ENCODE results near the gene TOP3A.

The TOP3A gene

DNA sequence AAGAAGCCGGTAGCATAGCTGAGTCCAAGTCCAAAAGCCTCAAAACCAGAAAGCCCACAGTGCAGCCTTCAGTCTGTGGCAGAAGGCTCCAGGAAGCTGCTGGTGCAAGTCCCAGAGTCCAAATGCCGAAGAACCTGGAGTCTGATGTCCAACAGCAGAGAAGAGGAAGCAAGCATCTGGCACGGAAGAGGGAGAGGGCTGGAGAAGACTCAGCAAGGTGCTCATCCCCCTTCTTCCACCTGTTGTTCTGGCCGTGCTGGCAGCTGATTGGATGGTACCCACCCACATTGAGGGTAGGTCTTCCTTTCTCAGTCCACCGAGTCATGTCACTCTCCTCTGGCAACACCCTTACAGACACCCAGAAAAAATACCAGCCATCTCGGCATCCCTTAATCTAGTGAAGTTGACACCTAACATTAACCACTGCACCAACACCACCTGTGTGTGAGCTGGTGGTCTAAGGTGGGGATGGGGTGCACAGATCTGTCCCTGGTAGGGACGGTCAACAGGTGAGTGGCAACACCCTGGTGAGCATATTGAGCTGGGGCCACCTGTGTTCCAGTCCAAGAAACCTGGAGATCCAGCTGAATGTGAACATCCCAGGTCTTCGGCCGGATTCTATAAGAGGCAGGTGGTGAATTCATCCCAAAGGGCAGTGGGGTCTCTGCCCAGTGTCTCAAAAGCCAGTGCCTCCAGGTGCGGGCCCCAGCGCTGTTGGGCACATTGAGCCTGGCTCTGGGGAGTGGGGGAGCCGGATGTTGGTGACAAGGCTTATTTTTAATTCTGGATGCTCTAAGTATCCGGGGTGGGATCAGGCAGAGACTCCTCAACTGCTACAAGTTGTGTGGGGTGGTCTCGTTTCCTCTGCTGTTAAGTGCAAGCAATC lies 44.5 kb downstream of the TOP3A start:
- H3K4me3 ChIP-seq (ENCODE audit: low read depth, low read length) = no peak overlapping the region
- H3K4me1 ChIP-seq (ENCODE audit: control insufficient read depth, insufficient read depth, low read length) = 0 out of 2 replicates have a peak, but pooled peaks cover 4% of the 10 kb centered on the region
- H3K27me3 ChIP-seq (ENCODE audit: control insufficient read depth, insufficient read depth, low read length) = no peaks in the 10 kb centered on the region
- no peaks in the 10 kb centered on the region for H3K9me3 ChIP-seq (ENCODE audit: control insufficient read depth, insufficient read depth, low read length)
- H3K36me3 ChIP-seq (ENCODE audit: control insufficient read depth, insufficient read depth, low read length) = peaks cover 36% of the 10 kb centered on the region
- H3K9ac ChIP-seq (ENCODE audit: low read depth, low read length) = no peak overlapping the region
- no peak overlapping the region for H3K27ac ChIP-seq (ENCODE audit: low read depth, low read length)

DNA sequence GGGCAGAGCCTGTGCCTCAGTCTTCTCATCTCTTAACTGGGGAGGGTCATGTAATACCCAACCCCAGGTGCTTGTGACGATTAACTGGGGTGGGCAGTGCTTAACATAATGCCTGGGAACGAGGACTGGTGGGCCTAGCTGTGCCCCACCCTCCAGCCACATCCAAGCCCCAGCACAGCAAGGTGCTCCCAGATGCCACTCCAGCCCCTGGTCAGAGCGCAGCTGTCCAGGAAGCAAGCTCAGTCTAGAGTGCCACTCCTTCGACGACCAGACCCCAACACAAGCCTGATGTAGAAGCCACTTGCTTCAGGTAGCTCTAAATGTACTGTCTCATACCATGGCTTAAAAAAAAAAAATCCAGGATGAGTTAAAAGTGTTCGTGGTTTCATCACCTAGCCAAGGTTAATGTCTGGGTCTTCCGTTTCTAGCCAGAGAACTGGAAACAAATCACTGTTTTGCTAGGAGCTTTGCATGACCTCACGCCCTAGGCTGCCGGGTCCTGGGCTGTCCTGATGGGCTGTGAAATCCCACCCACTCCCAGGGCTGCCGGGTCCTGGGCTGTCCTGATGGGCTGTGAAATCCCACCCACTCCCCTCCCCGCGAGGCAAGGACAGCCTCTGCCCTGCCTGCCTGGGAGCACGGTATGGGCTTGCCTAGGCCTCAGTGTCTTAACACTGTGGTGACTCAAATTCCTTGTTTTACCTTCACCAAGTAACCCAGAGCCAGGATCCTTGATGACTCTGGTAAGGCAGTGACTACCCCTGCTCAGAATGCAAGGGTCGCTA lies 46.7 kb downstream of the TOP3A start:
- H3K9ac ChIP-seq (ENCODE audit: low read depth, low read length) = 0 out of 2 replicates have a peak overlapping the region, but pooled peaks have one; percentile 13
- peak overlapping the region; percentile 55 for H3K27ac ChIP-seq (ENCODE audit: low read depth, low read length)
- H3K36me3 ChIP-seq (ENCODE audit: control insufficient read depth, insufficient read depth, low read length) = peaks cover 37% of the 10 kb centered on the region
- no peak overlapping the region for H3K4me3 ChIP-seq (ENCODE audit: low read depth, low read length)
- 0 out of 2 replicates have a peak, but pooled peaks cover 4% of the 10 kb centered on the region for H3K4me1 ChIP-seq (ENCODE audit: control insufficient read depth, insufficient read depth, low read length)
- H3K27me3 ChIP-seq (ENCODE audit: control insufficient read depth, insufficient read depth, low read length) = no peaks in the 10 kb centered on the region
- no peaks in the 10 kb centered on the region for H3K9me3 ChIP-seq (ENCODE audit: control insufficient read depth, insufficient read depth, low read length)

DNA sequence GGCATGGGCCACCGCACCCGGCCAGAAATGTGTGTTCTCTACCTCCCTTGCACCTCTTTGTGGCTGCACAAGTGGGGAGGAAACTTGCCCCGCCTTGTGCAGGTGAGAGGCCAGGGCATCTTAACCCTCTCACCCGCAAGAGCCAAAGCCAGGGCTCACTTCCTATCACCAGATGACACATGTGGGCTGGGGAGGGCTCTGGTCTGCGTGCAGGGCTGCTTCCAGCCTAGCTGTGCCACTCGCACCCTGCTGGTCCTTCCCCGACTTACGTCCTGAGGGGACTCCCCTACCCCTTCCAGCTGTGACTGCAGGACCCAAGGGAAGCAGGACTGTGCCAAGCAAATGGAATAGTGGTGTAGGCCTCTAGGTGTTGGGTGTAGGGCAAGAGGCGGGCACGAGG lies 47.4 kb downstream of the TOP3A start:
- Histone ChIP-seq H3K27me3 (ENCODE audit: control insufficient read depth, insufficient read depth, low read length) (no peaks in the 10 kb centered on the region), H3K4me3 (ENCODE audit: low read depth, low read length) (no peak overlapping the region), H3K4me1 (ENCODE audit: control insufficient read depth, insufficient read depth, low read length) (0 out of 2 replicates have a peak, but pooled peaks cover 4% of the 10 kb centered on the region), H3K27ac (ENCODE audit: low read depth, low read length) (no peak overlapping the region), H3K36me3 (ENCODE audit: control insufficient read depth, insufficient read depth, low read length) (peaks cover 35% of the 10 kb centered on the region), H3K9me3 (ENCODE audit: control insufficient read depth, insufficient read depth, low read length) (no peaks in the 10 kb centered on the region), H3K9ac (ENCODE audit: low read depth, low read length) (no peak overlapping the region)

DNA sequence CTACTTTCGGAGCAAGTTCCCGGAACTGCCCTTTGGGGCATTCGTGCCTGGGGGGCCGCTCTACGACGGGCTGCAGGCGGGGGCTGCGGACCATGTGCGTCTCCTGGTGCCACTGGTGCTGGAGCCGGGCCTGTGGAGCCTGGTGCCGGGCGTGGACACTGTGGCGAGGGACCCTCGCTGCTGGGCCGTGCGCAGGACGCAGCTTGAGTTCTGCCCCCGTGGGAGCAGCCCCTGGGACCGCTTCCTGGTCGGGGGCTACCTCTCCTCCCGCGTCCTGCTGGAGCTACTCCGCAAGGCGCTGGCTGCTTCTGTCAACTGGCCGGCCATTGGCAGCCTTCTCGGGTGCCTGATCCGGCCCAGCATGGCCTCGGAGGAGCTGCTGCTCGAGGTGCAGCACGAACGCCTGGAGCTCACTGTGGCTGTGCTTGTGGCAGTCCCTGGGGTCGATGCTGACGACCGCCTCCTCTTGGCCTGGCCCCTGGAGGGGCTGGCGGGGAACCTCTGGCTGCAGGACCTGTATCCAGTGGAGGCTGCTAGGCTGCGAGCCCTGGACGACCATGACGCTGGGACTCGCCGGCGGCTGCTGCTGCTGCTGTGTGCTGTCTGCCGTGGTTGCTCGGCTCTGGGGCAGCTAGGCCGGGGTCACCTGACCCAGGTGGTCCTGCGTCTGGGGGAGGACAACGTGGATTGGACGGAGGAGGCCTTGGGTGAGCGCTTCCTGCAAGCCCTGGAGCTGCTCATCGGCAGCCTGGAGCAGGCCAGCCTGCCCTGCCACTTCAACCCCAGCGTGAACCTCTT lies 50.7 kb downstream of the TOP3A start:
- no peak overlapping the region for H3K9ac ChIP-seq (ENCODE audit: low read depth, low read length)
- no peaks in the 10 kb centered on the region for H3K27me3 ChIP-seq (ENCODE audit: control insufficient read depth, insufficient read depth, low read length)
- H3K4me1 ChIP-seq (ENCODE audit: control insufficient read depth, insufficient read depth, low read length) = 0 out of 2 replicates have a peak, but pooled peaks cover 8% of the 10 kb centered on the region
- H3K4me3 ChIP-seq (ENCODE audit: low read depth, low read length) = no peak overlapping the region
- peaks cover 26% of the 10 kb centered on the region for H3K36me3 ChIP-seq (ENCODE audit: control insufficient read depth, insufficient read depth, low read length)
- H3K27ac ChIP-seq (ENCODE audit: low read depth, low read length) = no peak overlapping the region
- H3K9me3 ChIP-seq (ENCODE audit: control insufficient read depth, insufficient read depth, low read length) = no peaks in the 10 kb centered on the region

DNA sequence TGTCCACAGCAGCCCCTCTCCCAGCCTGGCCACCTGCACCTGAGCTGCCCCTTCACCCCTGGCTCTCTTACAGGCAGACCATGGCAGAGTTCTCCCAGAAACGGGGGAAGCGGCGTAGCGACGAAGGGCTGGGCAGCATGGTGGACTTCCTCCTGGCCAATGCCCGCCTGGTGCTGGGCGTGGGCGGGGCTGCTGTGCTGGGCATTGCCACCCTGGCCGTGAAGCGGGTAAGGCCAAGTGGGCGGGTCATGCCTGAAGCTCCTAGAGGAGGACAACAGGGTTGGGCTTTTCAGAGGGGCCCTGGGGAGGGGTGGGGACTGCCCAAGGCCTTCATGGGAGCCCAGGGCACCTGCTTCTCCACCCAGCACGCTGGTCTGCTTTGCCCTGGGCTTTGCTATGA lies 52.2 kb downstream of the TOP3A start:
- 0 out of 2 replicates have a peak, but pooled peaks cover 4% of the 10 kb centered on the region for H3K4me1 ChIP-seq (ENCODE audit: control insufficient read depth, insufficient read depth, low read length)
- H3K9me3 ChIP-seq (ENCODE audit: control insufficient read depth, insufficient read depth, low read length) = no peaks in the 10 kb centered on the region
- no peak overlapping the region for H3K9ac ChIP-seq (ENCODE audit: low read depth, low read length)
- no peak overlapping the region for H3K27ac ChIP-seq (ENCODE audit: low read depth, low read length)
- H3K27me3 ChIP-seq (ENCODE audit: control insufficient read depth, insufficient read depth, low read length) = no peaks in the 10 kb centered on the region
- peaks cover 26% of the 10 kb centered on the region for H3K36me3 ChIP-seq (ENCODE audit: control insufficient read depth, insufficient read depth, low read length)
- H3K4me3 ChIP-seq (ENCODE audit: low read depth, low read length) = no peak overlapping the region

DNA sequence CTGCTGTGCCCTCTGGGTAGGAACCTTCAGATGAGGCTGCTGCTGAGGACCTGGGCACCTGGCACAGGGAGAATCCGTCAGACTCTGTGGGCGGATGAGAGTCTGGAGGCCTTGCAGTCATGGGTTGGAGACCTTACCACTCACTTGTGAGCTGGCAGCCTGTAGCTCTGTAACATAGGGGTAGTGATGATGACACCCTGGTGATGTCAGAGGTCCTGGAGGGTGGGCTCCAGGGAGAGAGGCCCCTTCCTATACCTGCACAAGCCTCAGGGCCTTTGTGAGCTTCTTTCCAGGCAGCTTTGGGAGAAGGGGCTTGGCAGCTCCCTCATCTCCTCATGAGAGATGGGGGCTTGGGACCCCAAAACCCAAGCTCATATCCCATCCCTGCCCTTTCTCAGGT lies 52.7 kb downstream of the TOP3A start:
- Histone ChIP-seq H3K9me3 (ENCODE audit: control insufficient read depth, insufficient read depth, low read length) (no peaks in the 10 kb centered on the region), H3K4me3 (ENCODE audit: low read depth, low read length) (no peak overlapping the region), H3K4me1 (ENCODE audit: control insufficient read depth, insufficient read depth, low read length) (peaks cover 7% of the 10 kb centered on the region; the same call in 1 of the 2 replicates), H3K36me3 (ENCODE audit: control insufficient read depth, insufficient read depth, low read length) (peaks cover 26% of the 10 kb centered on the region), H3K27me3 (ENCODE audit: control insufficient read depth, insufficient read depth, low read length) (no peaks in the 10 kb centered on the region), H3K9ac (ENCODE audit: low read depth, low read length) (no peak overlapping the region), H3K27ac (ENCODE audit: low read depth, low read length) (no peak overlapping the region)

DNA sequence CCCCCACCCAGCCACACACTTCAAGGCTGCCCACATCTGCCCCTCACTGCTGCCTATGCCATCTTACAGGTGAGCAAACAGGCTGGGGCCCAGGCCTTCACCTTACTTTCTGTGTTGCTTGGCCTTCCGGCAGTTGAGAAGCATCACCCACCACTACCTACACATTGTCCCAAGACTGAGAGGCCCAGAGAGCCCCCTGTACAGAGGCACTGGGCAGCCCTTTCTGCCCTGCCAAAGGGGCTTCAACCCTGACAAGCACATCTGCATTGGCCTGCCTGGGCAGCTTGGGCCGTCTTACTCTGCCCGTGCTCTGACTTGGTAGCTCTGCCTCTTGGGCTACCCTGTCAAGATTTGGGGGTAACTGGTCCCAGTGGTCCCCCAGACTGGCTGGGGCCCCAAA lies 53.1 kb downstream of the TOP3A start:
- H3K9me3 ChIP-seq (ENCODE audit: control insufficient read depth, insufficient read depth, low read length) = no peaks in the 10 kb centered on the region
- peak overlapping the region; percentile 86 for H3K4me3 ChIP-seq (ENCODE audit: low read depth, low read length)
- peaks cover 11% of the 10 kb centered on the region; the same call in 1 of the 2 replicates for H3K4me1 ChIP-seq (ENCODE audit: control insufficient read depth, insufficient read depth, low read length)
- H3K27ac ChIP-seq (ENCODE audit: low read depth, low read length) = peak overlapping the region; percentile 98
- H3K9ac ChIP-seq (ENCODE audit: low read depth, low read length) = no peak overlapping the region; the same call in 1 of the 2 replicates
- H3K36me3 ChIP-seq (ENCODE audit: control insufficient read depth, insufficient read depth, low read length) = peaks cover 28% of the 10 kb centered on the region
- no peaks in the 10 kb centered on the region for H3K27me3 ChIP-seq (ENCODE audit: control insufficient read depth, insufficient read depth, low read length)

DNA sequence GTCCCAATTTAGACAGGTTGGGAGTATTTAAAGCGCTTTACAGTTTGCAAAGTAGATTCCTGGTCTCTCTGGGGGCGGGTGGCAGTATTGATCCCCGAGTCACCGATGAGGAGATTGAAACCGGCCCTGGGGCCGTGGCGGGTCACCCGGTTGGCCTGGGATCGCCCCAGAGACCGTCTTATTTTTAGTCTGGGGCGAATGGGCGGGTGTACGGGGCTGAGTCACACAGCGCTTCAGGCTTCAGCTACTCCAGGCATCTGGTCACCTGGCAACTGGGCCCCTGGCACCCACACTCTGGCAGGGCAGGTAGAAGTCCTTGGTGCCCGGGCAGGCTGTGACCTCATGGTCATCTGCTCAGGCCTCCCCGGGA lies 53.7 kb downstream of the TOP3A start:
- Histone ChIP-seq H3K27me3 (ENCODE audit: control insufficient read depth, insufficient read depth, low read length) (no peaks in the 10 kb centered on the region), H3K9ac (ENCODE audit: low read depth, low read length) (peak overlapping the region; percentile 72), H3K9me3 (ENCODE audit: control insufficient read depth, insufficient read depth, low read length) (no peaks in the 10 kb centered on the region), H3K36me3 (ENCODE audit: control insufficient read depth, insufficient read depth, low read length) (peaks cover 33% of the 10 kb centered on the region), H3K4me3 (ENCODE audit: low read depth, low read length) (peak overlapping the region; percentile 86), H3K27ac (ENCODE audit: low read depth, low read length) (peak overlapping the region; percentile 98), H3K4me1 (ENCODE audit: control insufficient read depth, insufficient read depth, low read length) (peaks cover 11% of the 10 kb centered on the region; the same call in 1 of the 2 replicates)

DNA sequence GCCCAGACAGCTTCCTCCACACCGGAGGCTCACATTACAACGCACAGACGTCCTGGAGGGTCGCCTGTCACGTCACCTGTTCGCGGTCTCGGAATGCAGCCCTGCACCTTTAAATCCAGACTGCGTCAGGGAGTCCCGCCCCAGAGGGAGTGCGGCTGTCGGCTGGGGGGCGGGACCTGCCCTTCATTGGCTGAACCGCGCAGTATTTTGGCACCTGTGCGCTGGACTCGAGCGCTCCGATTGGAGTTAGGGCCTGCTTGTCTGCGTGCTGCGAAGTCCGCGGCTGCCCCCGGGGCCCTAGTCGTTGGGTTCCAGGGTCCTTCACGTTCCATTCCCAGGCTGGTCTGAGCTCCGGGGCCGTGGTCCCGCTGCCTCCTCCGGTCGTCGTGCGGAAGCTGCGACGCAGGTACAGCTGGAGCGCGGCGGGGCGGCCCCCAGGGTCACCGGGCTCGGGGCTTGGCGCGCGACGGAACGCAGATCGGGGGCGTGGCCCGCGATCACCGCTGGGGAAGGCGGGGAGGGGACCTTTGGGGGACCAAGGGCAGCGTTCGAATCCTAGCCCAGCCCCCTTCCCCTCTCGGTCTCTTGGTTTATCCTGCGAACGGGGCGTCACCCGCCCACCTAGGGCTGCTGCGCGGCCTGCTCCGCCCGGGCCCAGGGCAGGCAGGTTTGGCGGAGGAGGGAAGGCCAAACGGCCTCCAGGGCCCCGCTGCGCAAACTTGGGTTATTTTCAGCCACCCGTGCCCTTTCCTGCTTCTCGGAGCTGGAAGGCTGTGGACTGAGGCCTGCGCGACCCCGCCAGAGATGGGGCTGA lies 54.3 kb downstream of the TOP3A start, which contains the start of gene MIEF2:
MIEF2 (plus strand) TSS at position 331 of the 814 bp plus-strand sequence. CDS start 2,059 bp downstream, outside the sequence.
- H3K4me1 ChIP-seq (ENCODE audit: control insufficient read depth, insufficient read depth, low read length) = peaks cover 11% of the 10 kb centered on the region; the same call in 1 of the 2 replicates
- no peaks in the 10 kb centered on the region for H3K27me3 ChIP-seq (ENCODE audit: control insufficient read depth, insufficient read depth, low read length)
- H3K27ac ChIP-seq (ENCODE audit: low read depth, low read length) = peak within 1 kb of the TSS; percentile 98
- H3K9ac ChIP-seq (ENCODE audit: low read depth, low read length) = peak within 1 kb of the TSS; percentile 72
- peak within 1 kb of the TSS; percentile 86 for H3K4me3 ChIP-seq (ENCODE audit: low read depth, low read length)
- no peaks in the 10 kb centered on the region for H3K9me3 ChIP-seq (ENCODE audit: control insufficient read depth, insufficient read depth, low read length)
- H3K36me3 ChIP-seq (ENCODE audit: control insufficient read depth, insufficient read depth, low read length) = peaks cover 39% of the 10 kb centered on the region
